ENCODE results near the gene TEN1.

DNA sequence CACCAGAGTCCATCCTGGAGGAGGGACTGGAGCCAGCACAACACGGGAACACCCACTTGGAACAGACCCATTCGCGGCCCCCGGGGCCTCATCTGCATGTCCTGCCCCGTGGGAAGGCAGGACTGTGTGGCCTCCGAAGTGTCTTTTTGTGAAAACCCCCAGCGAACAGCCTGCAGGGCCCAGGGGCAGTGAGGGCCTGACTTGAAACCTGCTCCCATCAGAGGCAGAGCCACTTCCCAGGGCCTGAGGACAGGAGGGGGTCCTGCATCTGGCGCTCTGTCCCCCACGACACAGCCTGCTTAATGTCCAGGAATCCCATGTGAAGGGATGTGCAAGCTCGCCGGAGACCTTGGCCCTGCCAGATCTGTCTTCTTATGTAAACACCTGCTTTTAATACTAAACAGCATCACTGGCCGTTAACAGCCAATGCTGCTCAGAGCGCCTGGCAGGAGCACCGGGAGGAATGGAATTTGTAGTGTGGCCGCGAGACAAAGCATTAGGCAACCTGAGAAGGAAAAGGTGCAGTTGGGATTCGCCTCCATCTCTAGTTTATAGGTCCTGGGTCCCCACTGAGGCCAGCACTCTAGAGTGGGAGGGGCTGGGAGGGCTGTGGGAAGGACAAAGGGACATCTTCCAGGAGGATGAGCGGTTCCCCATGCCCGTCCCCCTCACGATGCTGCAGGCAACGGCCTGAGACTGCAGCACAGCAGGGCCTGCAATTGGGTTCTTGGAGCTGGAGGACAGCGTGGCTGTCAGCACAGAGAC lies 57.6 kb downstream of the TEN1 start:
- no peak for TF ChIP-seq CTCF (conservative IDR thresholded peaks at IDR 0.05; ENCODE audit: low read depth, low read length)
- TF ChIP-seq EZH2 (IDR thresholded peaks at IDR 0.05; ENCODE audit: low read length, unreplicated experiment) = no peak
